NCI-H69 (cell line): Measurements from ENCODE around the gene SLC4A11.

Source experiments
- DNase-seq: peaks from one replicate; lab custom pipeline; 2025; lab: John Stamatoyannopoulos, UW

The SLC4A11 gene

GRCh38 chr20:3246682-3247081 is 7.7 kb upstream of the SLC4A11 start:
- no peak for DNase-seq

- no peak for DNase-seq
These were observed 6.7 kb upstream of the SLC4A11 start for GRCh38 chr20:3245711-3246110.

- DNase-seq: no peak
These were observed 6.2 kb upstream of the SLC4A11 start for GRCh38 chr20:3245156-3245555.

- no peak for DNase-seq
These were observed 5.6 kb upstream of the SLC4A11 start for GRCh38 chr20:3244613-3245012.

GRCh38 chr20:3243718-3244358 is 4.8 kb upstream of the SLC4A11 start:
- no peak for DNase-seq

GRCh38 chr20:3242172-3242692 is 3.2 kb upstream of the SLC4A11 start:
- DNase-seq: no peak

- no peak for DNase-seq
These were observed 1.9 kb upstream of the SLC4A11 start for GRCh38 chr20:3240776-3241363.

- peak; percentile 35 for DNase-seq
These were observed 1.1 kb upstream of the SLC4A11 start for GRCh38 chr20:3239867-3240775.

- DNase-seq: peak; percentile 54
These were observed 369 bp downstream of the SLC4A11 start for GRCh38 chr20:3238616-3239025.

- DNase-seq: peak; percentile 8
These were observed 903 bp downstream of the SLC4A11 start for GRCh38 chr20:3237958-3238615.

GRCh38 chr20:3237011-3237957 is 1.7 kb downstream of the SLC4A11 start:
- DNase-seq: no peak

GRCh38 chr20:3235666-3236324 is 3.2 kb downstream of the SLC4A11 start:
- no peak for DNase-seq

- DNase-seq: no peak
These were observed 4.9 kb downstream of the SLC4A11 start for GRCh38 chr20:3233991-3234498.

GRCh38 chr20:3233131-3233990 is 5.6 kb downstream of the SLC4A11 start:
- DNase-seq: no peak

- no peak for DNase-seq
These were observed 7.0 kb downstream of the SLC4A11 start for GRCh38 chr20:3231889-3232588.

- DNase-seq: no peak
These were observed 7.9 kb downstream of the SLC4A11 start for GRCh38 chr20:3231116-3231515.

GRCh38 chr20:3229798-3230197 is 9.2 kb downstream of the SLC4A11 start:
- DNase-seq: no peak

GRCh38 chr20:3229158-3229557 is 9.8 kb downstream of the SLC4A11 start:
- DNase-seq: no peak

GRCh38 chr20:3228750-3229032 is 10.3 kb downstream of the SLC4A11 start:
- no peak for DNase-seq
